H1 (cell line): Measurements from ENCODE around the gene RASSF5. TPM values are rescaled to one million over a fixed set of nuclear protein-coding genes. Genes with fewer than 3 reads are reported as not detected.

Experiments
- BACH1 ChIP-seq: IDR thresholded peaks from 2 replicates; pipeline ENCODE4 v1.6.1; 2012; ENCODE audit warnings: low read length, improper control_type of control experiment
- FOSL1 ChIP-seq: IDR thresholded peaks from 2 replicates; pipeline ENCODE4 v1.6.1; 2011; ENCODE audit warnings: mild to moderate bottlenecking, low read depth, low read length, moderate library complexity; ENCODE audit not compliant: insufficient read depth
- RNF2 ChIP-seq: fragments of 200-900, 300-1000 bp; sonication (generic); IDR thresholded peaks from 2 replicates; pipeline ENCODE4 v1.7.1; 2016; ENCODE audit warnings: borderline replicate concordance, low read depth, mild to moderate bottlenecking, antibody characterized with exemption, low read length; ENCODE audit not compliant: poor library complexity, severe bottlenecking; ENCODE audit errors: missing control alignments
- TCF12 ChIP-seq: IDR thresholded peaks from 2 replicates; pipeline ENCODE4 v1.6.1; 2011; ENCODE audit warnings: low read depth, mild to moderate bottlenecking, low read length
- polyA plus RNA-seq, 7 experiments: library from polyadenylated mRNA; depleted of rRNA in 3 of 7; stranded (reverse) in 5 of 7; unstranded in 2 of 7; fragments of >200 nt in 5 of 7; fragments of 200-250 nt in 2 of 7; gene quantifications; 1 replicate in 5 of 7; 2 replicates in 1 of 7; 4 replicates in 1 of 7; pipeline versions ENCODE4 v1.2.1 to v1.2.3, GENCODE V29; 2011 to 2013; ENCODE audit warnings: missing spikeins in 2 of 7, mixed read lengths in 2 of 7
- total RNA-seq: library from RNA; stranded (reverse); fragmentation: NEBNext Ultra II Directional; extraction: Animal tissue kit (Norgen Biotek cat#: 25700); gene quantifications from 2 replicates; pipeline ENCODE4 v1.2.1, GENCODE V29; 2021

RASSF5 gene
- total and polyA plus RNA-seq, 2 of the 8 experiments (the other 6 are each of a cell fraction or from before 2014, with no cell fraction given): 0.82 to 1.8 TPM

DNA sequence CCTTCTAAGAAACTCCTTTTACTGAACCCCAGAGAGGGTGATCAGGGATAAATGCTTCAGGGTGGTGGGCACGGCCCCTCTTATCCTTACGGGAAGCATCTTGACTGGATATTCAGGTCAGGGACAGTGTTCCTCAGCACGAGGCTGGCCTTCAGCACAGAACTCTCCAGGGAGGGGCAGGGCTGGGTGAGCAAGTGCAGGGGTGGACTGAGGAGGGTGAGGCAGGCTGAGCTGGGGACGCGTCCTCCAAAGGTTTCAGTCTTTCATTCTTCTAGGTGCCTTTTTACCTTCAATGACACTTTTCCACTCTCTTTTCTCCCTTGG is 52.3 kb downstream of the RASSF5 start (continued):
- no peak for TF ChIP-seq BACH1
- TF ChIP-seq TCF12: no peak
- TF ChIP-seq FOSL1: no peak
- no peak for TF ChIP-seq RNF2
